Measurements from ENCODE around the gene CENATAC.
"Not testable (repeated sequence)": the region's sequence is repeated elsewhere in the genome, so short reads cannot be mapped to it uniquely, and the experiment has no call there.

The CENATAC gene

GRCh38 chr11:119056421-119056999 is 58.6 kb downstream of the CENATAC start:
- DNase-seq, result no peak

GRCh38 chr11:119057000-119057769 is 59.2 kb downstream of the CENATAC start, which contains the start of gene HYOU1:
HYOU1 (minus strand) TSS chr11:119057205; CDS start chr11:119056160, 1,045 bp downstream.
- DNase-seq, result peak; percentile 89

GRCh38 chr11:119059128-119059527 is 61.2 kb downstream of the CENATAC start:
- not testable (repeated sequence) for DNase-seq

GRCh38 chr11:119061256-119061655 is 63.3 kb downstream of the CENATAC start:
- DNase-seq, result no peak

DNA sequence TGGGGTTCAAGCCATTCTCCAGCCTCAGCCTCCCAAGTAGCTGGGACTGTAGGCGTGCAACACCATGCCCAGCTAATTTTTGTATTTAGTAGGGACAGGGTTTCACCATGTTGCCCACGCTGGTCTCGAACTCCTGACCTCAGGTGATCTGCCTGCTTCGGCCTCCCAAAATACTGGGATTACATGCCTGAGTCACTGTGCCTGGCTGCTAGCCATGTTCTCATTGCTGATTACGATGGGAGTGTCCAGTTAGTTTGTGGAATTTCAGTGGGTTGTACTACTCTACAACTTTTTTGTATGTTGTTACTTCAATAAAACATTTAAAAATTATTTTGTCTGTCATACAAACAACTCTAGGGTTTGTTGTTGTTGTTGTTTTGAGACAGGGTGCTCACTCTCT is 64.8 kb downstream of the CENATAC start:
- no peak for DNase-seq

DNA sequence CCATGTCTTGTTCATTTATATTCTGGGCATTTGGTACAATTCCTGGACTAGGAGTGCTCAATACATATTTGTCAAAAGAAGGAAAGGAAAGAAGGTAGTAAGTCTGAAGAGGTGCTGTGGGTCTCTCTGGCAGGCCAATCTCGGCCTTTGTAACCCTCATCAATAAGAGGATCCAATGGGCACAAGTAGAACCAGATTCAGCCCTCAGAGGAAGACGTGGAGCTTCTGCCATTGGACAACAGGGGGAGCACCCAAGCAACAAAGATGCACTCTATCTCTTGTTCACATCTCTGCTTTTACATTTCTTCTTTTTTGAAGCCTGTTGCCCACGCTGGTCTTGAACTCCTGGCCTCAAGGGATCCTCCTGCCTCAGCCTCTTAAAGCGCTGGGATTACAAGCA is 67.4 kb downstream of the CENATAC start:
- DNase-seq, result peak; percentile 14

All from NCI-H446 treated with DMSO at 0.1 percent for 48 hours (cell line).